Measurements from ENCODE around the gene SLC22A3. TPM values are rescaled to one million over a fixed set of nuclear protein-coding genes. Genes with fewer than 3 reads are reported as not detected.
"Not testable (repeated sequence)": the region's sequence is repeated elsewhere in the genome, so short reads cannot be mapped to it uniquely, and the experiment has no call there.

SLC22A3 gene
- total RNA-seq, 3 donors from 2014 or later (not counting 1 experiment from before 2014, with no cell fraction given) = not detected

DNA sequence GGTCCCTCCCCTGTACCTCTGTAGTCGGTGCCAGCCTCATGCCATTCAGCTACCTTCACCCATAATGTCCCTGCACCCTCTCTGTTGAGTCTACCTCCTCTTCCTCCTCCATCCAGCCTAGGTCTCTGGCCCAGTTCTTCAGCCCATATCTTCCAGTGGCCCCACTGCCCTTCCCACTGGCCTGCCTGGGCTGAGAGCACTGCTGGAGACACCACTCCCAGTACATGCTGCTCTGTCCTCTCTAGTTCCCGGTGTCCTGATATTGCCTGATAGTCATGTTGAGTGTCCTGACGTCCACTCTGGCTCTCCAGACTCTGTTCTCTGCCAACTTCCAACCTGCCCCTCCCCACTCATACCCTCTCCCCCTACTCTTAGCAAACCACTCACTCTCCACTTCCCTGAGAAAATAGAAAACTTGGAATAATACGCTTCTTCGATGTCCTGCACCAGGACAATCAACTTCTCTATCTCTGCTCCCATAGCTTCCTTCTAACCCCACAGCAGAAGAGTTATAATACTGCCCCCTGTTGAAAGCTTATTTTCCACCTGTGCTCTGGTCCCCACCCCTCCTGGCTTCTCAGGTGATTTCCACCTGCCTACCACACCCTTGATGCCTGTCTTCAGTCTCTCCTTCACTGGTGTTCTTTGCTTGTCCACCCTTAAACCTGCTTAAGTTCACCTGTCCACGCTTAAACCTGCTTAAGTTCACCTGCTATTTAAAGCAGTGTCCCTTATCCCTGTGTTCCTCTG, 19.8 kb downstream of the SLC22A3 start:
- Mint-ChIP-seq H3K27ac (no peak overlapping the region), H3K4me3 (no peak overlapping the region), H3K27me3 (ENCODE audit: low read depth in 2 of 2) (peaks cover 10 to 24% of the 10 kb centered on the region in 2 donors), H3K4me1 (no peaks in the 10 kb centered on the region), H3K36me3 (peaks cover 9% of the 10 kb centered on the region), H3K9me3 (no peaks in the 10 kb centered on the region)
- Histone ChIP-seq H3K4me1 (ENCODE audit: control insufficient read depth, insufficient read depth, low read length) (no peaks in the 10 kb centered on the region), H3K9me3 (ENCODE audit: control insufficient read depth, insufficient read depth, low read length) (peaks cover 4% of the 10 kb centered on the region), H3K4me3 (ENCODE audit: low read length) (no peak overlapping the region), H3K27me3 (ENCODE audit: control insufficient read depth, insufficient read depth, low read length) (no peaks in the 10 kb centered on the region), H3K27ac (ENCODE audit: low read length) (no peak overlapping the region), H3K36me3 (ENCODE audit: control insufficient read depth, insufficient read depth, low read length) (no peaks in the 10 kb centered on the region)
- 80% methylated on average over 6 of the region's 6 CpGs for WGBS (ENCODE audit: insufficient coverage)
- TF ChIP-seq, protein P1, sequence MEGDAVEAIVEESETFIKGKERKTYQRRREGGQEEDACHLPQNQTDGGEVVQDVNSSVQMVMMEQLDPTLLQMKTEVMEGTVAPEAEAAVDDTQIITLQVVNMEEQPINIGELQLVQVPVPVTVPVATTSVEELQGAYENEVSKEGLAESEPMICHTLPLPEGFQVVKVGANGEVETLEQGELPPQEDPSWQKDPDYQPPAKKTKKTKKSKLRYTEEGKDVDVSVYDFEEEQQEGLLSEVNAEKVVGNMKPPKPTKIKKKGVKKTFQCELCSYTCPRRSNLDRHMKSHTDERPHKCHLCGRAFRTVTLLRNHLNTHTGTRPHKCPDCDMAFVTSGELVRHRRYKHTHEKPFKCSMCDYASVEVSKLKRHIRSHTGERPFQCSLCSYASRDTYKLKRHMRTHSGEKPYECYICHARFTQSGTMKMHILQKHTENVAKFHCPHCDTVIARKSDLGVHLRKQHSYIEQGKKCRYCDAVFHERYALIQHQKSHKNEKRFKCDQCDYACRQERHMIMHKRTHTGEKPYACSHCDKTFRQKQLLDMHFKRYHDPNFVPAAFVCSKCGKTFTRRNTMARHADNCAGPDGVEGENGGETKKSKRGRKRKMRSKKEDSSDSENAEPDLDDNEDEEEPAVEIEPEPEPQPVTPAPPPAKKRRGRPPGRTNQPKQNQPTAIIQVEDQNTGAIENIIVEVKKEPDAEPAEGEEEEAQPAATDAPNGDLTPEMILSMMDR (IDR thresholded peaks at IDR 0.05) = no peak
- ATAC-seq = no peak
- DNase-seq = no peak
- intact Hi-C loops (cut with micrococcal nuclease) = no loop called here

DNA sequence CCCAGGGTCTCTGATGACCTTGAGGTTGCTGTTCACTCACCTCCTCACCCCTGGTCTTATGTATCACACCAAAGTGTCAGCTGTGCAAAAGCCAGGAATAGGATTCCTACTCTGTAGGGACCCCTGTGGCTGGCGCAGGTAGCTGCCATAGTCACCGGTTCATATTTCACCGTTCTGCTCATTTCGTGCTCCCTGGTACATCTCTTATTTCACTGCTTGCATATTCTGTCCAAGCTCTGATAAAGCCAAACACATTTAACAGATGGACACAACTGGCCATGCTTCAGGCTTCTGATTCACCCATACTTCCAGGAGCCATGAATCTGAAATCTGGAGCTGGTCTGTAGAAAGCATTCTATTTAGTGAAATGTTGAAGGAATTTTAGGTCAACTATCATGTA, 20.5 kb downstream of the SLC22A3 start:
- WGBS (ENCODE audit: insufficient coverage) = 95% methylated on average over 4 of the region's 4 CpGs
- H3K27me3 ChIP-seq (ENCODE audit: control insufficient read depth, insufficient read depth, low read length) = no peaks in the 10 kb centered on the region
- no peak for DNase-seq
- Mint-ChIP-seq H3K4me3 (no peak overlapping the region), H3K9me3 (no peaks in the 10 kb centered on the region), H3K27me3 (ENCODE audit: low read depth in 2 of 2) (peaks cover 10 to 28% of the 10 kb centered on the region in 2 donors), H3K4me1 (no peaks in the 10 kb centered on the region), H3K36me3 (peaks cover 9% of the 10 kb centered on the region), H3K27ac (no peak overlapping the region)
- H3K36me3 ChIP-seq (ENCODE audit: control insufficient read depth, insufficient read depth, low read length) = no peaks in the 10 kb centered on the region
- no peak overlapping the region for H3K27ac ChIP-seq (ENCODE audit: low read length)
- H3K4me3 ChIP-seq (ENCODE audit: low read length) = no peak overlapping the region
- peaks cover 4% of the 10 kb centered on the region for H3K9me3 ChIP-seq (ENCODE audit: control insufficient read depth, insufficient read depth, low read length)
- H3K4me1 ChIP-seq (ENCODE audit: control insufficient read depth, insufficient read depth, low read length) = no peaks in the 10 kb centered on the region
- intact Hi-C loops (cut with micrococcal nuclease) = no loop called here
- ATAC-seq = no peak
- TF ChIP-seq, protein P1 (IDR thresholded peaks at IDR 0.05) = no peak

DNA sequence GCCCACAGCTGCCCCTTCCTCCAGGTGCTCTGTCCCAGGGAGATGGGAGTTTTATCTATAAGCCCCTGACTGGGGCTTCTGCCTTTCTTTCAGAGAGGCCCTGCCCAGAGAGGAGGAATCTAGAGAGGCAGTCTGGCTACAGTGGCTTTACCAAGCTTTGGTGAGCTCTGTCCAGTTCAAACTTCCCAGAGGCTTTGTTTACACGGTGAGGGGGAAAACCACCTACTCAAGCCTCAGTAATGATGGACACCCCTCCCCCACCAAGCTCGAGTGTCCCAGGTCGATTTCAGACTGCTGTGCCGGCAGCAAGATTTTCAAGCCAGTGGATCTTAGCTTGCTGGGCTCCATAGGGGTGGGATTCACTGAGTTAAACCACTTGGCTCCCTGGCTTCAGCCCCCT, 25.4 kb downstream of the SLC22A3 start:
- H3K9me3 ChIP-seq (ENCODE audit: control insufficient read depth, insufficient read depth, low read length); H3K4me3 Mint-ChIP-seq; H3K9me3 Mint-ChIP-seq; H3K4me1 Mint-ChIP-seq; H3K4me1 ChIP-seq (ENCODE audit: control insufficient read depth, insufficient read depth, low read length); H3K27ac ChIP-seq (ENCODE audit: low read length); H3K36me3 Mint-ChIP-seq; H3K27me3 ChIP-seq (ENCODE audit: control insufficient read depth, insufficient read depth, low read length); H3K27ac Mint-ChIP-seq; DNase-seq; H3K36me3 ChIP-seq (ENCODE audit: control insufficient read depth, insufficient read depth, low read length); intact Hi-C loops (cut with micrococcal nuclease); ATAC-seq; H3K4me3 ChIP-seq (ENCODE audit: low read length): not testable (repeated sequence)
- H3K27me3 Mint-ChIP-seq (ENCODE audit: low read depth in 2 of 2) = peaks cover 2 to 15% of the 10 kb centered on the region in 2 donors
- 84% methylated on average over 4 of the region's 4 CpGs for WGBS (ENCODE audit: insufficient coverage)

DNA sequence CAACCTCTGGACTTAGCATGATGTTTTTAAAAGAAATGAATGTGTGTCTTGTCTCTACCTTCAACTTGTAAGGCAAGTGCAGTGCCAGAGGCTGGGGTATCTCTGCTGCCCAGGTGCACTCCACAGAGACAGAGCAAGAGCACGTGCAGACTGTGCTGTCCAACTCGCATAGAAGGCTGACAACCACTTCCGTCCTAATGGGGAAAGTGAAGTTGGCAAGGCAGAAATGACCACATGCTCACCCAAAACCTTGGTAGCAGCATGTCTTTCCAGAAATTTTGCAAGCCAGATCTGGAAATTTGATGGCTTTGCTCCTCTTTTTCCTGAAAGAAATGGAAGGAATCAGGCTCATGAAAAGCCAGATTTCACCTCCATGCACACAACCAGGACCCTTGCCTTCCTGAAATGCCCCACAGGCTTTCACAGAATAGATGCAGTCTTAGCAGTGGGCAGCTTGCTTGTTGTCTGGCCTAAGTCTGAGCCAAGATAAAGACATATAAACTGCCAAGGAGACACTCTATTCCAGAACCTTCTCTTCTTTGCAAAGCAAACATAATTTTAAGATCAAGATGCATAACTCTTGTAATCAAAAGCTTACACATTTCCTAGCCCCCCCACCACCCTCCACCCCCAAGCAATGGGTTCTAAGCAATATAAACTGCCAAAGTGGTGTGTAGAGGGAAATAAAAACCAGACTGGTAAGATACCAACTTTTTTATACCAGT, 26.8 kb downstream of the SLC22A3 start:
- Histone ChIP-seq H3K27me3 (ENCODE audit: control insufficient read depth, insufficient read depth, low read length) (no peaks in the 10 kb centered on the region), H3K27ac (ENCODE audit: low read length) (no peak overlapping the region), H3K4me1 (ENCODE audit: control insufficient read depth, insufficient read depth, low read length) (no peaks in the 10 kb centered on the region), H3K4me3 (ENCODE audit: low read length) (no peak overlapping the region), H3K9me3 (ENCODE audit: control insufficient read depth, insufficient read depth, low read length) (peaks cover under 1% of the 10 kb centered on the region), H3K36me3 (ENCODE audit: control insufficient read depth, insufficient read depth, low read length) (no peaks in the 10 kb centered on the region)
- intact Hi-C loops (cut with micrococcal nuclease) = no loop called here
- Mint-ChIP-seq H3K27ac (no peak overlapping the region), H3K27me3 (ENCODE audit: low read depth in 2 of 2) (peaks cover 0 to 21% of the 10 kb centered on the region in 2 donors), H3K9me3 (no peaks in the 10 kb centered on the region), H3K36me3 (peaks cover 15% of the 10 kb centered on the region), H3K4me1 (no peaks in the 10 kb centered on the region), H3K4me3 (no peak overlapping the region)
- TF ChIP-seq, protein P1 (IDR thresholded peaks at IDR 0.05) = no peak
- DNase-seq = no peak
- no peak for ATAC-seq
- WGBS (ENCODE audit: insufficient coverage) = 79% methylated on average over 3 of the region's 3 CpGs
